ENCODE data around the gene SYNE1.

Gene SYNE1

DNA sequence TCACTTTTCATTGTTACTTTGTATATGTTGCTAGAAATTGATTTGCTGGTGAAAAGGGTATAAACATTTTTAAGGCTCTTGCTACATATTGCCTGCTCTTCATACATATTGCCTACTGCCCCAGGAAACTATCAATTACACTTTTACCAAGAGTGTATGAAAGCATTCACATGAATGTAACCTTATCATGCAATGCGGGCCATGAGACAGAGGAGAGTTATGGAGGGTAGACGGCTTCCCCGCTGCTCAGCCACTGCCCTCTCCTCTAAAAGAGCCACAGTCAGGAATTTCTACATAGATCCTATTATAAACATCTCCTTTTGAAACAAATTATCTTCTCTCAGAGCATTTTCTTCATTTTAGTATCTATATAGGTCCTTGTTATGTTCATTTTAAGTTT, 565.3 kb downstream of the SYNE1 start:
- no peak for DNase-seq (ENCODE audit: low read depth)
- TF ChIP-seq CTCF (IDR thresholded peaks at IDR 0.05; ENCODE audit: low read depth, low read length, missing control alignments), result no peak
- no peak overlapping the region for H3K4me3 ChIP-seq (ENCODE audit: low read depth, low read length)
- in situ Hi-C loops (cut with HindIII; ENCODE audit: low sequenced_read_pairs), result no loop called here
